SK-N-SH (cell line): ENCODE measurements around the gene PCSK5. TPM values are rescaled to one million over a fixed set of nuclear protein-coding genes. Genes with fewer than 3 reads are reported as not detected.

ENCODE experiments used
- CTCF ChIA-PET: fragments of 300-600, 350-600 bp; formaldehyde crosslinking; extraction: SDS; loops from one replicate; lab custom pipeline; 2021; lab: Yijun Ruan, JAX
- POLR2A ChIA-PET: fragments of 350-600 bp; sonication (Branson Sonifier 250); formaldehyde crosslinking; extraction: SDS; loops from one replicate; lab custom pipeline; 2020; ENCODE audit warnings: antibody characterized with exemption, inconsistent platforms; lab: Yijun Ruan, JAX
- DNase-seq: peaks from one replicate; pipeline ENCODE4 v3.0.0; 2012
- H2AFZ ChIP-seq: fragments of 200-600 bp; sonication (generic); 2 replicates; pipeline ENCODE4 v1.8.1; 2016; ENCODE audit warnings: antibody characterized with exemption, mild to moderate bottlenecking, low read depth
- H3F3A ChIP-seq: fragments of 200-600 bp; sonication (generic); replicated peaks from 2 replicates; pipeline ENCODE3; 2016; ENCODE audit warnings: antibody characterized with exemption, mild to moderate bottlenecking; ENCODE audit not compliant: insufficient read depth
- H3K27ac ChIP-seq, 2 experiments: fragments of 200-500 bp in 1 of 2; fragments of 200-600 bp in 1 of 2; sonication (Bioruptor generic) in 1 of 2; sonication (generic), shearing (Covaris generic) in 1 of 2; 2 replicates each; pipeline versions ENCODE4 v1.5.1 to v1.6.1; 2014 to 2016; ENCODE audit warnings: low read depth in 2 of 2, inconsistent platforms in 1 of 2, low read length in 1 of 2, mild to moderate bottlenecking in 1 of 2, mixed read lengths in 1 of 2
- H3K27me3 ChIP-seq: fragments of 200-600 bp; sonication (generic), shearing (Covaris generic); 2 replicates; pipeline ENCODE4 v1.6.1; 2016; ENCODE audit warnings: mixed run types; ENCODE audit not compliant: insufficient read depth
- H3K36me3 ChIP-seq, 2 experiments: fragments of 200-500 bp in 1 of 2; fragments of 200-600 bp in 1 of 2; sonication (Bioruptor generic) in 1 of 2; sonication (generic) in 1 of 2; replicated peaks in 1 of 2; 2 replicates each; pipeline versions ENCODE3 to v1.5.1; 2014 to 2016; ENCODE audit warnings: low read length in 1 of 2, mild to moderate bottlenecking in 1 of 2; ENCODE audit not compliant: insufficient read depth in 2 of 2, control insufficient read depth in 1 of 2
- H3K4me1 ChIP-seq, 2 experiments: fragments of 200-500 bp in 1 of 2; fragments of 200-600 bp in 1 of 2; sonication (Bioruptor generic) in 1 of 2; sonication (generic), shearing (Covaris generic) in 1 of 2; 2 replicates each; pipeline versions ENCODE4 v1.5.1 to v1.6.1; 2014 to 2016; ENCODE audit warnings: low read depth in 1 of 2, low read length in 1 of 2, mixed run types in 1 of 2; ENCODE audit not compliant: insufficient read depth in 2 of 2, control insufficient read depth in 1 of 2
- H3K4me2 ChIP-seq: fragments of 200-600 bp; sonication (generic), shearing (Covaris generic); 2 replicates; pipeline ENCODE4 v1.6.1; 2017; ENCODE audit warnings: mixed run types
- H3K4me3 ChIP-seq, 2 experiments: fragments of 200-500 bp in 1 of 2; fragments of 200-600 bp in 1 of 2; sonication (Bioruptor generic) in 1 of 2; sonication (generic), shearing (Covaris generic) in 1 of 2; 2 replicates each; pipeline versions ENCODE4 v1.5.1 to v1.8.1; 2014 to 2016; ENCODE audit warnings: low read depth in 2 of 2, inconsistent platforms in 1 of 2, low read length in 1 of 2, mild to moderate bottlenecking in 1 of 2, mixed read lengths in 1 of 2, moderate library complexity in 1 of 2
- H3K79me2 ChIP-seq: fragments of 200-600 bp; sonication (generic); 2 replicates; pipeline ENCODE4 v1.8.1; 2017; ENCODE audit warnings: mild to moderate bottlenecking; ENCODE audit not compliant: insufficient read depth
- H3K9ac ChIP-seq: fragments of 200-600 bp; sonication (generic); 2 replicates; pipeline ENCODE4 v1.6.1; 2017; ENCODE audit warnings: mixed run types
- H3K9me2 ChIP-seq: fragments of 200-600 bp; sonication (generic); 2 replicates; pipeline ENCODE4 v1.6.1; 2017; ENCODE audit warnings: mixed run types
- H3K9me3 ChIP-seq: fragments of 200-600 bp; sonication (generic); 2 replicates; pipeline ENCODE4 v1.6.1; 2017; ENCODE audit warnings: mixed run types, mild to moderate bottlenecking, moderate library complexity
- H4K20me1 ChIP-seq: fragments of 200-600 bp; sonication (generic); 2 replicates; pipeline ENCODE4 v1.6.1; 2017; ENCODE audit warnings: mild to moderate bottlenecking, mixed run types; ENCODE audit not compliant: insufficient read depth
- CTCF ChIP-seq: fragments of 200-600 bp; sonication (generic); IDR thresholded peaks from 2 replicates; pipeline ENCODE4 v1.6.1; 2017; ENCODE audit warnings: antibody characterized with exemption, mild to moderate bottlenecking, moderate library complexity
- ELF1 ChIP-seq: IDR thresholded peaks from 2 replicates; pipeline ENCODE4 v1.4.0; 2012
- EZH2phosphoT487 ChIP-seq: fragments of 200-600 bp; sonication (generic); IDR thresholded peaks from 2 replicates; pipeline ENCODE4 v1.6.1; 2017; ENCODE audit warnings: low read depth, mixed run types, mild to moderate bottlenecking, antibody characterized with exemption, moderate library complexity, borderline replicate concordance
- FOXJ3 ChIP-seq: sonication (generic); formaldehyde crosslinking; IDR thresholded peaks from 2 replicates; pipeline ENCODE4 v1.5.1; 2020; ENCODE audit warnings: mild to moderate bottlenecking, missing genetic modification reagents
- FOXM1 ChIP-seq: IDR thresholded peaks from 2 replicates; pipeline ENCODE4 v1.4.0; 2012; ENCODE audit warnings: low read depth, mild to moderate bottlenecking
- GABPA ChIP-seq: IDR thresholded peaks from 2 replicates; pipeline ENCODE4 v1.4.0; 2012; ENCODE audit warnings: low read depth, mild to moderate bottlenecking
- IRF3 ChIP-seq: fragments of 150-350 bp; IDR thresholded peaks from 2 replicates; pipeline ENCODE4 v1.6.1; 2016; ENCODE audit warnings: mild to moderate bottlenecking, low read depth, low read length
- MEF2A ChIP-seq: IDR thresholded peaks from 2 replicates; pipeline ENCODE4 v1.4.0; 2012; ENCODE audit warnings: low read depth, borderline replicate concordance
- MXI1 ChIP-seq: IDR thresholded peaks from 2 replicates; pipeline ENCODE4 v1.6.1; 2012; ENCODE audit warnings: mild to moderate bottlenecking, low read depth, low read length, improper control_type of control experiment
- NFIC ChIP-seq: IDR thresholded peaks from 2 replicates; pipeline ENCODE4 v1.4.0; 2012; ENCODE audit warnings: borderline replicate concordance
- PBX3 ChIP-seq: IDR thresholded peaks from 2 replicates; pipeline ENCODE4; 2012
- POLR2AphosphoS5 ChIP-seq: IDR thresholded peaks from 2 replicates; pipeline ENCODE4 v1.6.1; 2012; ENCODE audit warnings: low read depth, low read length
- RAD21 ChIP-seq: IDR thresholded peaks from 2 replicates; pipeline ENCODE4 v1.6.1; 2012; ENCODE audit warnings: mild to moderate bottlenecking, low read length
- REST ChIP-seq: IDR thresholded peaks from 2 replicates; pipeline ENCODE4 v1.6.1; 2012; ENCODE audit warnings: mild to moderate bottlenecking, low read depth, low read length, moderate library complexity
- RXRA ChIP-seq: IDR thresholded peaks from 2 replicates; pipeline ENCODE4 v1.4.0; 2012; ENCODE audit warnings: low read depth, mild to moderate bottlenecking, borderline replicate concordance
- SMC3 ChIP-seq: IDR thresholded peaks from 2 replicates; pipeline ENCODE4 v1.6.1; 2012; ENCODE audit warnings: low read depth, low read length, improper control_type of control experiment
- TAF1 ChIP-seq: IDR thresholded peaks from 2 replicates; pipeline ENCODE4 v1.6.1; 2012; ENCODE audit warnings: low read depth, mild to moderate bottlenecking, low read length, moderate library complexity, borderline replicate concordance
- TEAD4 ChIP-seq: IDR thresholded peaks from 2 replicates; pipeline ENCODE4 v1.4.0; 2012; ENCODE audit warnings: mild to moderate bottlenecking, borderline replicate concordance; ENCODE audit not compliant: insufficient read depth
- USF1 ChIP-seq: IDR thresholded peaks from 2 replicates; pipeline ENCODE4 v1.4.0; 2012; ENCODE audit warnings: low read depth, borderline replicate concordance
- WGBS: methylation state at CpG from one replicate; pipeline ENCODE4 v1.1.6; 2017; ENCODE audit warnings: low lambda C conversion rate; 5-methylcytosine and 5-hydroxymethylcytosine counted together
- polyA plus RNA-seq, 3 experiments: library from polyadenylated mRNA; depleted of rRNA; stranded (reverse); fragments of >200 nt; gene quantifications; 2 replicates each; pipeline ENCODE4 v1.2.3, GENCODE V29; 2012

Gene PCSK5
- polyA plus RNA-seq, 1 of the 3 experiments (the other 2 are of a cell fraction) = 0.08 TPM

GRCh38 chr9:75998096-75998780 is 107.8 kb downstream of the PCSK5 start (continued):
- no peak for TF ChIP-seq CTCF
- no peak for TF ChIP-seq RAD21
- no peak for TF ChIP-seq ELF1
- no peak for TF ChIP-seq IRF3

GRCh38 chr9:76001459-76001858 is 111.0 kb downstream of the PCSK5 start:
- no peaks in the 10 kb centered on the region for H4K20me1 ChIP-seq
- 0% methylated on average over 2 of the region's 2 CpGs for WGBS
- POLR2A ChIA-PET = no interaction called here
- TF ChIP-seq REST = no peak
- TF ChIP-seq TAF1 = no peak
- no peak for TF ChIP-seq FOXJ3
- TF ChIP-seq RXRA = no peak
- TF ChIP-seq SMC3 = no peak
- TF ChIP-seq TEAD4 = no peak
- no peak for TF ChIP-seq NFIC
- TF ChIP-seq POLR2AphosphoS5 = no peak
- no peak for TF ChIP-seq EZH2phosphoT487
- no peak for TF ChIP-seq USF1
- TF ChIP-seq FOXM1 = no peak
- TF ChIP-seq PBX3 = no peak
- TF ChIP-seq MXI1 = no peak
- no peak for TF ChIP-seq GABPA
- no peak for TF ChIP-seq MEF2A
- TF ChIP-seq CTCF = no peak

More at GRCh38 chr9:76001459-76001858, 111.0 kb downstream of the PCSK5 start:
- H3K9me2 ChIP-seq = no peaks in the 10 kb centered on the region
- H3K79me2 ChIP-seq = no peaks in the 10 kb centered on the region
- H3K4me2 ChIP-seq = no peak overlapping the region
- H3F3A ChIP-seq = no peaks in the 10 kb centered on the region
- H3K4me3 ChIP-seq = no peak overlapping the region
- H3K9me3 ChIP-seq = no peaks in the 10 kb centered on the region
- no peak overlapping the region for H3K27ac ChIP-seq
- H3K4me1 ChIP-seq = no peaks in the 10 kb centered on the region
- no peaks in the 10 kb centered on the region for H3K36me3 ChIP-seq
- H3K9ac ChIP-seq = no peak overlapping the region
- DNase-seq = no peak
- H3K27me3 ChIP-seq = no peaks in the 10 kb centered on the region; the same call in 1 of the 2 replicates
- CTCF ChIA-PET = no interaction called here
- no peak overlapping the region for H2AFZ ChIP-seq
